ENCODE data around the gene HPGD. TPM values are rescaled to one million over a fixed set of nuclear protein-coding genes. Genes with fewer than 3 reads are reported as not detected.

HPGD gene
- total RNA-seq, 3 donors from 2014 or later = 0.53 to 1.9 (median 1.8) TPM

- no peak overlapping the region for H3K4me3 Mint-ChIP-seq
- no peaks in the 10 kb centered on the region for H3K36me3 Mint-ChIP-seq (ENCODE audit: insufficient read depth)
- H3K9me3 Mint-ChIP-seq = no peaks in the 10 kb centered on the region
- peaks cover 5% of the 10 kb centered on the region for H3K27me3 Mint-ChIP-seq (ENCODE audit: low read depth)
- no peak for DNase-seq
- no peak for ATAC-seq
- no peaks in the 10 kb centered on the region for H3K4me1 Mint-ChIP-seq (ENCODE audit: low read depth)
Observed at GRCh38 chr4:174475528-174475927, 46.8 kb downstream of the HPGD start.

DNA sequence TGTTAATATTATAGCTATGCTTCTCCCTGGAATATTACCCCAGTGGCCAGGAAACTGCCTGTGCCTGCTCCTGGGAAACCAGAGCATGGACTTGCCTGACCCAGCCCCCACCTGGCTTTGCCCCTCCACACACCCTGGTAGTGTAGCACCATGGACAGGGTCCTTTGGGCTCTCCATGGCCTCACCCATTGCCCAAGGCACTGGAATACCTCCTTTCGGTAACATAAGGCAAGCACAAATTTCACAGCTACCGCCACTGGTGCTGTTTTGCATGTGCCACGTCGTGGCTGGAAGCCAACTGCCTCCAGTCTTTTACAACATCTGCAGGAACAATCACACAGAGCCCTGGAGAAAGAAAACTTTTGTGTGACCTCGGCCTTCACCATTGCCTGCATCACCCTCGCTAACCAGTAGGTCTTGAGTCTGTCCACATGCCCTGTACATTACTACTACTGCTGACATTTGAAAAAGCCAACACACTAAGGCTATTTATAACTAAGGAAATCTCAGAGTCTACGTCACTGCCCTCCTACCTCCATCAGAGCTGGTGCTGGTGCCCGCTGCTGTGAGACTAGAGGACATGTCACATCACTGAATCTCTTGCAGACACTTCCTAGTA lies 47.7 kb downstream of the HPGD start:
- H3K4me1 Mint-ChIP-seq (ENCODE audit: low read depth) = no peaks in the 10 kb centered on the region

GRCh38 chr4:174467107-174467506 lies 55.2 kb downstream of the HPGD start:
- no peaks in the 10 kb centered on the region for H3K4me1 Mint-ChIP-seq (ENCODE audit: low read depth)
- ATAC-seq (no peak), DNase-seq (no peak)
- peaks cover 4% of the 10 kb centered on the region for H3K9me3 Mint-ChIP-seq
- H3K4me3 Mint-ChIP-seq = no peak overlapping the region
- peaks cover 3% of the 10 kb centered on the region for H3K27me3 Mint-ChIP-seq (ENCODE audit: low read depth)
- no peaks in the 10 kb centered on the region for H3K36me3 Mint-ChIP-seq (ENCODE audit: insufficient read depth)

More for the DNA sequence above, 47.7 kb downstream of the HPGD start:
- DNase-seq = no peak
- peaks cover 3% of the 10 kb centered on the region for H3K27me3 Mint-ChIP-seq (ENCODE audit: low read depth)
- ATAC-seq = no peak
- no peaks in the 10 kb centered on the region for H3K36me3 Mint-ChIP-seq (ENCODE audit: insufficient read depth)
- no peak overlapping the region for H3K4me3 Mint-ChIP-seq
- H3K9me3 Mint-ChIP-seq = no peaks in the 10 kb centered on the region

DNA sequence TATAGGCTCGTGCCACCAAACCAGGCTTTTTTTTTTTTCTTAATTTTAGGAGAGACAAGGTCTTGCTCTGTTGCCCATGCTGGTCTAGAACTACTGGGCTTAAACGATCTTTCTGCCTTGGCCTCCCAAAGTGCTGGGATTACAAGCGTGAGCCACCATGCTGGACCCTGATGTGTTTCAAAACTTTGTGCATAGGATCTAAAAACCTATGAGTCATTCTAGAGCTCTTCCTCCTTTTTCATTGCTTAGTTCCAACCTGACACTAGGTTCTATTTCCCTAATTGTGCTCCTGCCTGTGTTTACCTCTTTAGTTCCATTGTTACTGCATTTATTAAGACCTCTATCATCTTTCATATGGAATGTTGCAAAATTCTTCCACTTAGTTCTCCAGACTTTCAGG lies 57.3 kb downstream of the HPGD start:
- ATAC-seq (no peak), DNase-seq (no peak)
- Mint-ChIP-seq H3K36me3 (ENCODE audit: insufficient read depth) (no peaks in the 10 kb centered on the region), H3K4me1 (ENCODE audit: low read depth) (no peaks in the 10 kb centered on the region), H3K4me3 (no peak overlapping the region), H3K27me3 (ENCODE audit: low read depth) (peaks cover 3% of the 10 kb centered on the region), H3K9me3 (peaks cover 4% of the 10 kb centered on the region)

DNA sequence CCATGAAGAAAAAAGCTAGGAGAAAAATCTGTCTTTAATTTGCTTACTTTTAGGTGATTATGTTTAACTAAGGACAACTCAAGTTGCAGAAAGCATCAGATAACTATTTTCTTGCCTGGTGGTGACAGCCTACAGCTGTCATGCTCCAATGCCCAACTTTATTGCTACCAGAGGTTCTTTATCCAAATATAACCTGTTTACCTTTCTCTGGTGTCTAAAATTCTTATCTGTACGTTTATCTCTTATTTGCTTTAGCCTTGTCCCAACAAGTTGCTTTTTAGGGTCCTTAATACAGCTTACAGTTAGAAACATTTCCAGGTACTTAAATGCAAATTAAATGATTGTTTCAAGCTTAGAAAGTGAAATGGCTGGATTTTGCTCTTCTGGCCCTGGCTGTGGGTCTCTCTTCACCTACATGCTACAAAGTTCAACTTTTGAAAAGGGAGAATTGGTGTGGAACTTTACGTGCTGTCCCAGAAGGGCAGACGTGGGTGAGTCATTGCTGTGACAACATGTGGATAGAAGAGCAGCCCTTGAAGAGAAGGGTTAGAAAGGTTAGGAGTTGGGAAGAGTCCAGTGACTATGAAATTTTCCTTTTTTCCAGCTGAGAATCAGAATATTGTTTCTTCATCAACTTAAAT lies 60.7 kb downstream of the HPGD start:
- no peak overlapping the region for H3K4me3 Mint-ChIP-seq
- DNase-seq (no peak), ATAC-seq (no peak)
- H3K36me3 Mint-ChIP-seq (ENCODE audit: insufficient read depth) = no peaks in the 10 kb centered on the region
- peaks cover 3% of the 10 kb centered on the region for H3K27me3 Mint-ChIP-seq (ENCODE audit: low read depth)
- peaks cover 4% of the 10 kb centered on the region for H3K9me3 Mint-ChIP-seq
- H3K4me1 Mint-ChIP-seq (ENCODE audit: low read depth) = no peaks in the 10 kb centered on the region

- H3K4me1 Mint-ChIP-seq (ENCODE audit: low read depth) = no peaks in the 10 kb centered on the region
- H3K4me3 Mint-ChIP-seq = no peak overlapping the region
- no peak for DNase-seq
- H3K9me3 Mint-ChIP-seq = peaks cover 4% of the 10 kb centered on the region
- ATAC-seq = no peak
- H3K27me3 Mint-ChIP-seq (ENCODE audit: low read depth) = peaks cover 3% of the 10 kb centered on the region
- no peaks in the 10 kb centered on the region for H3K36me3 Mint-ChIP-seq (ENCODE audit: insufficient read depth)
Observed at GRCh38 chr4:174460684-174461083, 61.6 kb downstream of the HPGD start.

DNA sequence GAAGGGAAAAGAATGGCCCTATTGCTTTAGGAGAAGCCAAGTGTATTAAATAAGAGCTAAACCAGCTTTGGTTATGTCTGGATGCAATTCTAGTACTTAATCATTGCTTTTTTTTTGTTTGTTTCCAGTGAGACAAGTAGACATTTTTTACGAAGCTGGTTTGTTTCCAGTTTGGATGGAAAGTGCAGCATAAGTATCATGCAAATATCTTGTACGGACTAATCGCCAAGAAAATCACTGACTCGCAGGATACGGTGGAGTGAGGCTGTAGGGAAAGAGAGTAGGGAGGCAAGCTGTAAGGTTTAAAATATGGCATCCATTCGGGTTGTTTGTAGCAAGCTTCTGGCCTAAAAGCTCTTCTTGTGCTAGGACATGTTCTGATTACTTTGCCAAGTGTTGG lies 64.8 kb downstream of the HPGD start:
- Mint-ChIP-seq H3K27me3 (ENCODE audit: low read depth) (no peaks in the 10 kb centered on the region), H3K4me1 (ENCODE audit: low read depth) (no peaks in the 10 kb centered on the region), H3K4me3 (no peak overlapping the region), H3K36me3 (ENCODE audit: insufficient read depth) (no peaks in the 10 kb centered on the region), H3K9me3 (no peaks in the 10 kb centered on the region)
- ATAC-seq = no peak
- no peak for DNase-seq

DNA sequence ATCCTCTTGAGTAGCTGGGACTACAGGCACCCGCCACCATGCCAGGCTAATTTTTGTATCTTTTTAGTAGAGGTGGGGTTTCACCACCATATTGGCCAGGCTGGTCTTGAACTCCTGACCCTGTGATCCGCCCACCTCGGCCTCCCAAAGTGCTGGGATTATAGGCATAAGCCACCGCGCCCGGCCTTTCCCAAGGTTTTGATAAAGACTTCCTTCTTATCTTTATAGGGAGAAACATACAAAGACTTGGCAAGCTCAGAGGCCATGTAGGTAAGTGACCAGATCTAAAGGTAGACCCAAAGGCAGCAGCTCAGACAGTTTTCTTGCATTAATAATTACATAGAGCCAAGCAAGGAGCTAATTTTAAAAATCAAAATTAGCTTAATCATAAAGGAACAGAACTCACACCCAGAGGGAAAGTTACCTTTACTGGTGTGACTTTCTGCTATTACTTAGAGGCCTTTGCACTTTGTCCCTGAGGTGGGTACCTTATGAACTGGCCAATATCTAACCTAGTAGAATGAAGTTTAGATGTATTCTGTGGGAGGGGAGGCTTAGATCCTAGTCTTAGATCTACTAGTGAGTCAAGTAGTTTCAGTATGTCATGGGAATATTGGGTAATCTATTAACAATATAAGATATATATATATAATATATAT lies 67.3 kb downstream of the HPGD start:
- Mint-ChIP-seq H3K4me1 (ENCODE audit: low read depth) (no peaks in the 10 kb centered on the region), H3K36me3 (ENCODE audit: insufficient read depth) (no peaks in the 10 kb centered on the region), H3K9me3 (no peaks in the 10 kb centered on the region), H3K4me3 (no peak overlapping the region), H3K27me3 (ENCODE audit: low read depth) (no peaks in the 10 kb centered on the region)
- ATAC-seq (no peak), DNase-seq (no peak)

DNA sequence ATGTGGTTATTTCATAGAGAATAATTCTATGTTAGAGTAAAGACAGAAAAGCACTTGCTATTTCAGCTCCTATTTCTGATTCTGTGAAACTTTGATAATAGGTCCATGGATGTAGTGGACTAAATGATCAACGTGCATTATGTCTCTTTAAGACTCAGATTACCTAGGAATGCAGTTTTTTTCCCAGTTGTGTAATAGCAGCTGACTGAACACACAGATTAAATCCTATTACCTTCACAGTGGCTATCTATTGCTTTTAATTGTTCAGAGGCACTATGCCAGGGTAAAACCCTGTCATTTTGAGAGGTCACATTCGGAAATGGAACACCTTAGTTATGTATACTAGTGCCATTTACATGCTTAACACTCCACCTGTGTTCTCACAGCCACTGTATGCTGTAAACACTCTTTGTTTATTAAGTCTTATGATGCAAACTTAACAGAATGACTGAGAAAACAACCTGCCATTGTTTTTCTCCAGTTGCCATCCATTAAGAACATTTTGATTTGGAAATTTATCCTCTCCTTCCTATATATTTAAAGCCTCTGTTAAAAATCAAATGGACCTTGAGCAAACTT lies 70.5 kb downstream of the HPGD start:
- Mint-ChIP-seq H3K4me1 (ENCODE audit: low read depth) (no peaks in the 10 kb centered on the region), H3K4me3 (no peak overlapping the region), H3K9me3 (no peaks in the 10 kb centered on the region), H3K36me3 (ENCODE audit: insufficient read depth) (no peaks in the 10 kb centered on the region), H3K27me3 (ENCODE audit: low read depth) (no peaks in the 10 kb centered on the region)
- no peak for ATAC-seq
- DNase-seq = no peak

GRCh38 chr4:174450786-174451125 lies 71.5 kb downstream of the HPGD start:
- H3K9me3 Mint-ChIP-seq = no peaks in the 10 kb centered on the region
- no peak overlapping the region for H3K4me3 Mint-ChIP-seq
- H3K27me3 Mint-ChIP-seq (ENCODE audit: low read depth) = no peaks in the 10 kb centered on the region
- DNase-seq (no peak), ATAC-seq (no peak)
- H3K4me1 Mint-ChIP-seq (ENCODE audit: low read depth) = no peaks in the 10 kb centered on the region
- H3K36me3 Mint-ChIP-seq (ENCODE audit: insufficient read depth) = no peaks in the 10 kb centered on the region

- Mint-ChIP-seq H3K27me3 (ENCODE audit: low read depth) (no peaks in the 10 kb centered on the region), H3K4me1 (ENCODE audit: low read depth) (no peaks in the 10 kb centered on the region), H3K4me3 (no peak overlapping the region), H3K9me3 (no peaks in the 10 kb centered on the region), H3K36me3 (ENCODE audit: insufficient read depth) (no peaks in the 10 kb centered on the region)
- DNase-seq (no peak), ATAC-seq (no peak)
Observed at GRCh38 chr4:174449944-174450785, 72.1 kb downstream of the HPGD start.

DNA sequence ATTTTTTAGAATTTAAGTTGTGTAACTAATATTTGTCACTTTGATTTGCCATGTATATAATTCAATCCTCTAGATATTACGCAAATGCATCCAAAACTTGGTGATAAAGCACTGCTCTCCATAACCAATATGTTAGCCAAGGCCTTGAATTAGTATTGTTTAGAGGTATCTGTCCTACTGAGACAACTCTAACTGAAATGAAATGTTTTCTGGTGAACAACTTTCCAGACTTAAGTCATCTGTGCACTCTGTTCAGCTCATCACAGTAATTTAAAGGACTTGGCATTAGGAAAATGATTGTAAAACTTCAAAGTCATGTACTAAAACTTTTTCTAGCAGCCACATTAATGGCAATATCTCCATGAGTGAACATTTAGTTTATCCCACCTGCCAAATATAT lies 73.1 kb downstream of the HPGD start:
- H3K27me3 Mint-ChIP-seq (ENCODE audit: low read depth) = no peaks in the 10 kb centered on the region
- DNase-seq = no peak
- H3K4me1 Mint-ChIP-seq (ENCODE audit: low read depth) = no peaks in the 10 kb centered on the region
- H3K9me3 Mint-ChIP-seq = no peaks in the 10 kb centered on the region
- ATAC-seq = no peak
- no peak overlapping the region for H3K4me3 Mint-ChIP-seq
- H3K36me3 Mint-ChIP-seq (ENCODE audit: insufficient read depth) = no peaks in the 10 kb centered on the region

- H3K36me3 Mint-ChIP-seq (ENCODE audit: insufficient read depth) = no peaks in the 10 kb centered on the region
- no peak for ATAC-seq
- H3K4me3 Mint-ChIP-seq = no peak overlapping the region
- H3K4me1 Mint-ChIP-seq (ENCODE audit: low read depth) = no peaks in the 10 kb centered on the region
- peaks cover 1% of the 10 kb centered on the region for H3K27me3 Mint-ChIP-seq (ENCODE audit: low read depth)
- no peak for DNase-seq
- H3K9me3 Mint-ChIP-seq = no peaks in the 10 kb centered on the region
Observed at GRCh38 chr4:174444390-174444789, 77.9 kb downstream of the HPGD start.
